NAMALWA (cell line): ENCODE results near the gene SRCIN1.
A peak's percentile ranks its signal among the peaks of the same experiment; 100 is the strongest.
"Not testable (repeated sequence)": the region's sequence is repeated elsewhere in the genome, so short reads cannot be mapped to it uniquely, and the experiment has no call there.

Experiments
- DNase-seq: peaks from one replicate; pipeline ENCODE4 v3.0.0-alpha.2; 2015; ENCODE audit warnings: low spot score

Gene SRCIN1

DNA sequence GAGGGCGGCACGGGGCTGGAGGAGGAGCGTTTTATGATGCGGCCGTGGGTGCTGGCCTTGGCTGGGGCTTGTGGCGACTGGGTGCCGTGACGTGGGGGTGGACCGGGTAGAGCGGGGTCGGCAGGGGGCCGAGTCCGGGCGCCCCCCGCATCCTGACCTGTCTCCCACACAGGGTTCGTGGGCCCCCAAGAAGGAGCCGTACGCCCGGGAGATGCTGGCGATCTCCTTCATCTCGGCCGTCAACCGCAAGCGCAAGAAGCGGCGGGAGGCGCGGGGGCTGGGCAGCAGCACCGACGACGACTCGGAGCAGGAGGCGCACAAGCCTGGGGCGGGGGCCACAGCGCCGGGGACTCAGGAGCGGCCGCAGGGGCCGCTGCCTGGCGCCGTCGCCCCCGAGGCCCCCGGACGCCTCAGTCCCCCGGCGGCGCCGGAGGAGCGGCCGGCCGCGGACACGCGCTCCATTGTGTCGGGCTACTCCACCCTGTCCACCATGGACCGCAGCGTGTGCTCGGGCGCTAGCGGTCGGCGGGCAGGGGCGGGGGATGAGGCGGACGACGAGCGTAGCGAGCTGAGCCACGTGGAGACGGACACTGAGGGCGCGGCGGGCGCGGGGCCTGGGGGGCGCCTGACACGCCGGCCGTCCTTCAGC, 95.9 kb downstream of the SRCIN1 start:
- no peak for DNase-seq

DNA sequence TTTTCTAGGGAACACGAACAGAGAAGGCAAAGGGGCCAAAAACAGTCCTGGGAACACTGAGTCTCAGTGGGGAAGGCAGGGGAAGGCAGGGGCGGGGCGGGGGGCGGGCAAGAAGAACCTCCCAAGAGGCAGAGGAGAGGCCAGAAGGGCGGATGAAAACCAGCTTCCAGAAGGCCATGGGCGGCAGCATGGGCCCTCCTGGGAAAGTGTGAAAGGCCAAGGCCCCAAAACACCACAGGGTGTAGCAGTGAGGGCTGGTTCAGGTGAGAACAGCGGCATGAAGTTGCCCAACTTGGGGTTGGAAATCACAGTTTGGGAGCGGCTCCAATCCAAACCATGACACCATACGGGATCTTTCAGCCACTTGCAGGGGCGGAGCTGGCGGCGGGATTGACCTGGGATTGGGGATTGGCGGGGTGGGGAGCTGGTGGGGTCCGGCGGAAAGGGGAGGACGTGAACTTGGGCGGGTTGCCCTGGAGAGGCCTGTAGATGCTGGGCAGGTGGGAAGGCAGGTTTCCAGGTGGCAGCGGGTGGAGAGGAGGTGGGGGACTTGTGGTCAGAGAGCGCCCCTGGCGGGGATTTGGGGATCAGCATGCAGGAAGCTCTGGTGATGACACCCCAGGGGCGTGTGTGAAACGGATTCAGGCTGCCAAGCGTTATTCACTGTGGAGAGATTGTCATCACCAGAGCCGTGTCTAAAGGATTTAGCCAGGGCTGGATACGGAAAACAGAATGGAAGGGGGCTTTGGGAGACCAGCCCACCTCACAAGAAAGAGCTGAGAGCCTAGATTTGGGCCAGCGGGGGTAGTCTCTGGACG, 96.6 kb downstream of the SRCIN1 start:
- peak; percentile 83 for DNase-seq

DNA sequence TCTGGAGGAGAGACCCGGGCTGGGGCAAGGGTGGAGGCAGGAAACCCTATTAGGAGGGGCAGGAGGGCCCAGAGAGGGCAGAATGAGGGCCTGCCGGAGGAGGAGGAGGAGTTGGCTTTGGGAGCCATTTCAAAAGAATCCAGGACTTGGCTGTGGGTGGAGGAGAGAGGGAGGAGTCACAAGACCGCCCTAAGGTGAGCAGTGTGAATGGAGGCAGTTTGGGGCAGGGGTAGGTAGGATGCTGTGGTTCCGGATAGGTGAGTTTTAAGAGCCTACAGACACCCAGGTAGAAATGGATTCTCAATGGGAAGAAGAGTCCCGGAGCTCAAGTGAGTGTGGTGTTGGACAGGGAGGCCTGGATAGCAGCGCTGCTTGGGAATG, 97.2 kb downstream of the SRCIN1 start:
- DNase-seq: no peak

DNA sequence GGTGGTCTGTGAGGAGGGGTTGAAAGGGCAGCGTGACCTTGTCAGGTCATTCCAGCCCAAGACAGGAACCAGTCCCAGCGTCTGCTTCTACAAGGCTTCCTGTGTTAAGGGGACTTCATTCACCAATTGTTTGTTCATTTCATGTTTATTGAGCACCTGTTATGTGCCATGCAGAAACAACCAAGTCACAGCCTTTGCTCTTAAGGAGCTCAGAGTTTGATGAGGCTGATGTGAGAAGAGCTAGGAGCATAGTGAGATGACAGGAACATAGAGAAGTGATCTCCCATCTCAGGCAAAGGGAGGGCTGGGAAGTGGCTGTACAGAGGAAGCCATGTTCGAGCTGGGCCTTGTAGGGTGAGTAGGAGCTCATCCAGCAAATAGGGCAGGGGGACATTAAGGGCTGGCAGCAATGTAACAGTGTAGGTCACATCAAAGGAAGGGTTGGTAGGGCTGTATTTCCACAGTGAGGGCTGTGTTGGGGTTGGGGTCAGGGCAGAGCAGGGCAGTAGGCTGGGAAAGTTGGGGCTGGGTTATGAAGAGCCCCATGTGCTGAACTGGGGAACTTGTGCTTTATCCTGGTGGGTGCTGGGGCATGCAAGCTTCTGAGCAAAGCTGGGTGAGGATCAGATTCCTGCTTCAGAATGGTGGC, 97.7 kb downstream of the SRCIN1 start:
- DNase-seq: peak; percentile 21

DNA sequence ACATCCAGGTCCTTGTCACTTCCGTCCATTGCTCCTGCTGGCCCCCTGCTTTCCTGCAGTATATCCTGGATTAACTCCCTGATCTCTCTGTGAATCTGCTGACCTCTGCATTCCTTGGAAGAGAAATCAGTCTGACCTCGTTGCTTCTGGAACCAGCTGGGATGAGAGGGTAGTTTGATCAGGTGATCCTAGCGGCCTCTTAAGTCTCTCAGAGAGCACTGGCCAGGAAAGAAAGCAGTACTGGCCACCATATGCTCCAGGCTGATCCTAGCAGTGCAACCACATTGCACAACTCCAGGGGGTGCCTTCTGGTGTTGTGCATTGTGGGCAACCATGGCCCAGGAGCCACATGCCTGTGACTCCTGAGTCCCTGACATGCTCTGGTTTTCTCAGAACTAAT, 98.3 kb downstream of the SRCIN1 start:
- no peak for DNase-seq

DNA sequence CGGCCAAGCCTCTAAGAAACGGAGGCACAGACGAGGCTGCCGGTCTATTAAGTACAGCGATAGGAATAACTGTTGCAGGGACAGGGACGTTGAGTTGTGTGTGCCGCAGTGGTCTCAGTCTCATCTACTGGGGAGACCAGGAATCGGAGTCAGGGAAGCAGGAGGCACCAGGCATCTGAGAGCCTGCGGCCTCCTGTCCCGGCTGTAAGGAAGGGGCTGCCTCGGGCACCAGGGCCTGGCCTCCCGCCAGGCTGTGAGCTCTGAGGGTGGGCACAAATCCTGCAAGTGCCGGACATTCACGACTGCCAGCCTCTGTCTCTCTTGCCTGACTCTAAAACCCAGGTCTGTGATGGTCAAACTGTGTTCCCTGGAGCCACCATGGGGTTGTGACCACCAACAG, 101.5 kb downstream of the SRCIN1 start:
- no peak for DNase-seq

DNA sequence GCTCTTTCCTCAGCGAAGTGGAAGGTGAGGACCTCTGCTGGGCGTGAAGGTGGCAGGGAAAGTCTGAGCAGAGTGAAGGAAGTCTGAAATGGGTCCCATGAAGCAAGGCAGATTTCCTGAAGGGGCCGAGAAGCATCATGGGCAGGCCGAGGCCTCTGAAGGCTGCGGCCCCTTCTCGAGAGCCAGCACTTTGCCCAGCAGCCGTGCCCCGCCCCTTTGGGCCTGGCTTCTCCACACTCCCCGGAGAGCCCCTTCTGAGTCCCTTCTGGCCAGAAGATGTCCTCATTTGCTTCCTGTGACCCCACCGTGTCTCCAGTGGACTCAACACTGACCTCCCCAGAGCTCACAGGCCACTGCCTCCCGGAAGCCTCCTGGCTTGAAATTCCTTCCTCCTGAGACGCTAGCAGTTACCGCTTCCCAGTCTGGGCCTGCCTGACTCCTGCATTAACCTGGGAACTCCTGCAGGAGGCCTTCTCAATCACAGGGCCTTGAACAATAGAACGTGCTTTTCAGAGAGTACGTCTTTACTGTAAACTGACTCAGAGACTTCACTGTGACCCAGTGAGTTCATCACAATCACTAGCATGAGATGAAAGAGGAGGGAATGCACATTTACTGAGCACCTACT, 102.4 kb downstream of the SRCIN1 start:
- not testable (repeated sequence) for DNase-seq

DNA sequence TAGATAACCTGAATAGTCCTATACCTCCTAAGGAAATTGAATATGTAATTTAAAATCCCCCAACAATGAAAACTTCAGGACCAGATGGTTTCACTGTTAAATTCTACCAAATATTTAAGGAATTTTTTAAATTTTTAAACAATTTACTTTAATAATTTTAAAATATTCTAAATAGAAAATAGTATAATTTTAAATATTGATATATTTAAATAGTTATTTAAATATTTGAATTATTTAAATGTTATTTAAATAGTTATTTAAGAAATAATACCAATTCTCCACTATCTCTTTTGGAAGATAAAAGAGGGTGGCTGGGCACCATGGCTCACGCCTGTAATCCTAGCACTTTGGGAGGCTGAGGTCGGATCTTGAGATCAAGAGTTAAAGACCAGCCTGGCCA, 104.0 kb downstream of the SRCIN1 start:
- not testable (repeated sequence) for DNase-seq

DNA sequence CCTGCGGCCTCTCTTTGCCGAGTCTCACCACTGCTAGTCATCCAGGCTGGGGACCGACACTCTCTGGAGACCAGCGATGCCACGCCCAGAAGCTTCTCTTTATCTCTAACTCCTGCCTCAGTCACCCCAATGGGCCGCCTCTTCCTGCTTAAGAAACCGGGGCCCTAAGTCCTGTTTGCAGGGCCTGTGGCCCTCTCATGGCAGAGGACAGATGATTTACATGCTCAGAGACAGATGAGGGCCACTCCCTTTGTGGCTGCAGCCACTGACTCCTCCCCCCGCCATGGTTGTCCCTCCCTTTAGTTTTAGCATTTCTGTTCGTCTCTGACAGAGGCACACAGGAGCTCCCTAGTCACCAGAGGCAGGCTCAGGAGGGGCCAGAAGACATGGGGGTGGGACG, 106.5 kb downstream of the SRCIN1 start:
- DNase-seq: not testable (repeated sequence)

DNA sequence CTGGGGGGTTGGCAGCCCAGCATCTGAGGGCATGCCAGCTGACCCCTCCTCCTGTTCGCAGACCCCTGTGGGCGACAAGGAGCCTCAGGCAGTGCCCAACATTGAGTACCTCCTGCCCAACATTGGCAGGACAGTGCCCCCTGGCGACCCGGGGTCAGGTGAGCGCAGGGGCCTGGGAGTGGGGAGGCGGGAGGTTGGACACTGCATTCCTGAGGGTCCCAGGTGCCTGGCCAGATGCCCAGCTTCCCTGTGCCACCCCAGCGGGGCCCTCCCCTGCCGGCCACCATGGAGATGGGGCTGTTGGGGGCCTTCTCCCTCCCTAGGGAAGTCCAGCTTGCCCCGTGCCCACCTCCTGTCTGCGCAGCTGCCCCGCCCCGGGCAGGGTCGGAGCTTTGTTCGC, 107.4 kb downstream of the SRCIN1 start:
- DNase-seq: no peak

DNA sequence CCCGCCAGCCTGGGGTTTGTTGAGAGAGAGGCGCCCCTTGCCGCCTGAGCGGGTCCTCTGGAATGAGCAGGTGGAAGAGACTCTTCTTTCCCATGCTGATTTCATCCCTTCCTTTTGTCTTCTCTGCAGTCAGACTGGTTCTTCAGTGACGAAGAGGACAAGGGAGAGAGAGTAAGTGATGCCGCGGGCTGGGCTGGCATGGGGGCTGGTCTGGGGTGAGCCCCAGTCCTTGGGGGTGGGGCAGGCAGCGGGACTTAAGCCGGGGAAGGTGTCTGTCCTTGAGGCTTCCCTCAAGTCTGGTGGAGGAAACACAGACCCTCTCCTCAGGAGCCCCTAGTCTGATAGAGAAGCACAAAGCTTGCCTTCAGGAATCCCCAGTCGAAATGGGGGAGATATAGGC, 108.1 kb downstream of the SRCIN1 start:
- not testable (repeated sequence) for DNase-seq

DNA sequence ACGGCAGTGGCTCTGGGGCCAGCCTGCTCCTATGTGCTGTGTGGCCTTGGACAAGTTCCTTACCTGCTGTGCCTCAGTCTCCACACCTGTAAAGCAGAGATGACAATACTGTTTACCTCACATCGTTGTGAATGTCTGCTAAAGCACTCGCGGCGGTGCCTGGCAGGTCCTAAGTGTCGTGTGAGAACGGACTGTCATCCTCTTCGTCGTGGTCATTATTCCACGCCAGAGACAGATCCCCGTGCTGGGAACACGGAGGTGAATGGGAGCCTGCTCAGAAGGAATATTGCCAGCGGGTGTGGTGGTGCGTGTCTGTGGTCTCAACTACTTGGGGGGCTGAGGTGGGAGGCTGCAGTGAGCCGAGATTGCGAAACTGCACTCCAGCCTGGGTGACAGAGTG, 111.6 kb downstream of the SRCIN1 start:
- DNase-seq: not testable (repeated sequence)

DNA sequence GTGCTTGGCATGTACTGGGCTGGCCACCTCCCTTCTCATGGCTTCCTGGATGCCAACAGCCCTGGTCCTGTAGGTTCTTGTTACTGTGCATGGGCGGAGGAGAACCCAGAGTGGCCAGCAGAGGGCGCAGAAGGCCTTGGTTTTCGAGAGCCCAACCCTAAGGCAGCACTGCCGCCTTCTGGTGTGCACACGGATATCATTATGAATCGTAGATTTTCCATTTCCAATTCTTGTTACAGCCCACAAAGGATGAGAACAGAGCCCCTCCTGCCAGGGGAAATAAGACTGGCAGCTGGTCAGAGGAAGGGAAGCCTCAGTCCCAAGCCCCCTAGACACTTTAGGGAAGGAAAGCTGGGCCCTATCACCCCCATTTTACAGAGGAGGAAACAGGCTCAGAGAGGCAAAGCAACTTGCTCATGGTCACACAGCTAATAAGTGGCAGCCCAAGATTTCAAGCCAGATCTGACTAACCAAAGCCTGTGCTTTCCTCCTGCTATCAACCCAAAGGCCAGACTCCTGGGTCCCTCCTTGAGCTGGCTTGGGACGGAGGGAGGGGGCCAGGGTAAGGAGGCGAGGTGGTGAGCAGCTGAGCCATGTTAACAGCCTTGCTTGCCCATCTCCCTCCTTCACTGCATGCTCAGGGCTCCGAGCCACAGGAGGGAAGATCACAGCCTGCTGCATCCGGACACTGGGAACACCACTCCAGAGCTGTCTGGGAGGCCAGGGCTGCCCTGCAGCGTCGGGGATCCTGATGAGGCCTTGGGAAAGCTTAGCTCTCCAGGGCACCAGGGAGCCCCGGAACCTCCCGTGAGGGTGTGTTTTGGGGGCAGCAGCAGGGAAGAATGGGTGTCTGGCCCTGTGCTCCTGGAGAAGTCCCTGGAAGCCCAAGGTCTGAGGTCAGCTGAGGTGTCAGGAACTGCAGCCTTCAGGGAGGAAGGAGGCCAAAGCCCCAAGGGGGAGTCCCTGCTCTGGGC, 113.4 kb downstream of the SRCIN1 start:
- DNase-seq: peak; percentile 91

DNA sequence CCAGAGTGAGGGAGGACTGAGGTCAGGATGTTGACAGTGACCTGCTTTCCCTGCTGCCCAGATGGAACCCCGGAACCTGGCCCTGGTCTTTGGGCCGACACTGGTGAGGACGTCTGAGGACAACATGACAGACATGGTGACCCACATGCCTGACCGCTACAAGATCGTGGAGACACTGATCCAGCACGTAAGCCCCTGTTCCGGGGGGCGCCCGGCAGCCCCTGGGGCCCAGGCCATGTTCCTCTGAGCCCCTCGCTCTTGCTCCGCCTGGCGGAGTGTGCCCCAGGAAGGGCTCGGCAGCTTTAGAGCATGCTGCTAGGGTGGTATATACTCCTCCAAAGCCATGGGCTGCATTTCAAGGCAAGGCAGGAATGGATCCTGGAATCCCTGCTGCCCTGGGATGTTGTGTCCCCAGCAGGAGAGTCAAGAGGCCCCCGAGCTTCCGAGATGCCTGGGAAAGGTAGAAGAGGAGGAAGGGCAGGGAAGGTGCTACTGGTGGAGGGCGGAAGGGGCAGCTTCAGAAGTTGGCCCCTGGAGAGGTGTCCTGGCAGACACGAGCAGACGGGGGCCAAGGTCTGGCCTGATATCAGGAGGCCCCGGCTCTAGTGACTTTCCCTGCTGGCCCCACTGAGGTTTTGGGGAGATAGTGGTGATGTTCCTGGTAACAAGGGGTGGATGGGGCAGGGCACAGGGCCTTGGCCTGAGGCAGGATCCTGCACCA, 114.2 kb downstream of the SRCIN1 start:
- not testable (repeated sequence) for DNase-seq

DNA sequence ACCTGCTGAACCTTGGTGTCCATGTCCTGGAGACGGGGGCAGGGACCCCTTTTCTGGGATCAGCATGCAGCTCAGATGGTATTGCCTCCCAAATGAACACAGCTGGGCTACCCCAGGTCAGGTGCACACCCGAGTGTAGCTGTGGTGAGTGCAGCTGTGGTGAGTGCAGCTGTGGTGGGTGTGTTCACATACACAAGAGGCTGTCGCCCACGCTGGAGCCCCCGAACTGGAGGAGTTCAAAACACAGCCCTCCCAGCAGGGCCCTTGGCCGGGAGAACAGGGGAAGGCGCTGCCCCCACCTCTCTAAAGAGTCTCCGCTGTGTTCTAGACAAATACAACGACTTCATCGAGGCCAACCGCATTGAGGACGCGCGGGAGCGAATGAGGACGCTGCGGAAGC, 116.0 kb downstream of the SRCIN1 start:
- peak; percentile 37 for DNase-seq

DNA sequence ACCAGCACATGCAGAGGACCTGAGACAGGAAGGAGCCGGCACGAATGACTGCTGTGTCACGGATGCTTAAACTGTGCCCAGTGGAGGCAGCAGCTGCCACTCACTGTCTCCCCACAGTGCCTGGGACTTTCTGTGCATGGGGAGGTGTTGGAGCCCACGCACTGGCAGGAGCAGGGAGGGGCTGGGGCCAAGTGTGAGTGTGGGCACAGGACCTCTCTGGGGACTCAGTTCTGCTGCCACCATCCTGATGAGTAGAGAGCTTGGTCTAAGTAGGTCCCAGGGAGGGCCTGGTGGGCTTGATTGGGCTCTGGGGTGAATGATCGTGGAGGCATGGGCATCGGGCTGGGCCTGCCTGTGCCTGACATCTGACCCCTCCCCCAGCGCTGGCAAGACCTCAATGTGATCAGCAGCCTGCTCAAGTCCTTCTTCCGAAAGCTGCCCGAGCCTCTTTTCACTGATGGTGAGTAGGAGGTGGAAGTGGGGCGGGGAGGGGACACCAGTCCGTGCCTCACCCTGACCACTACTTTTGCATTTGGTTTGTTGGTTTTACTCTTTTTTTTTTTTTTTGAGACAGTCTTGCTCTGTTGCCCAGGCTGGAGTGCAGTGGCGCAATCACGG, 120.0 kb downstream of the SRCIN1 start:
- peak; percentile 80 for DNase-seq

DNA sequence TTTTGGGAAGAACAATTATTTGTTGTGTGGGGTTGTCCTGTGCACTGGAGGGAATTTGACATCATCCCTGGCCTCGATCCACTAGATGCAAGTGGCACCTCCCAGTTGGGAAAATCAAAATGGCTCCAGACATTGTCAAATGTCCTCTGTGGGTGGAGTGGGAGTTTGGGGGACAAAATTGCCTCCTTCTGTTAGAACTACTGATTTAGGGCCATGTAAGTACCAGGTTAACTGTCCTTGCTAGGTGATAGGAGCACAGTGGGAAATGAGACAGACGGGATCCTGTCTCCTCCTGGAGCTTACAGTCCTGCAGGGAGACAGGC, 120.6 kb downstream of the SRCIN1 start:
- no peak for DNase-seq

DNA sequence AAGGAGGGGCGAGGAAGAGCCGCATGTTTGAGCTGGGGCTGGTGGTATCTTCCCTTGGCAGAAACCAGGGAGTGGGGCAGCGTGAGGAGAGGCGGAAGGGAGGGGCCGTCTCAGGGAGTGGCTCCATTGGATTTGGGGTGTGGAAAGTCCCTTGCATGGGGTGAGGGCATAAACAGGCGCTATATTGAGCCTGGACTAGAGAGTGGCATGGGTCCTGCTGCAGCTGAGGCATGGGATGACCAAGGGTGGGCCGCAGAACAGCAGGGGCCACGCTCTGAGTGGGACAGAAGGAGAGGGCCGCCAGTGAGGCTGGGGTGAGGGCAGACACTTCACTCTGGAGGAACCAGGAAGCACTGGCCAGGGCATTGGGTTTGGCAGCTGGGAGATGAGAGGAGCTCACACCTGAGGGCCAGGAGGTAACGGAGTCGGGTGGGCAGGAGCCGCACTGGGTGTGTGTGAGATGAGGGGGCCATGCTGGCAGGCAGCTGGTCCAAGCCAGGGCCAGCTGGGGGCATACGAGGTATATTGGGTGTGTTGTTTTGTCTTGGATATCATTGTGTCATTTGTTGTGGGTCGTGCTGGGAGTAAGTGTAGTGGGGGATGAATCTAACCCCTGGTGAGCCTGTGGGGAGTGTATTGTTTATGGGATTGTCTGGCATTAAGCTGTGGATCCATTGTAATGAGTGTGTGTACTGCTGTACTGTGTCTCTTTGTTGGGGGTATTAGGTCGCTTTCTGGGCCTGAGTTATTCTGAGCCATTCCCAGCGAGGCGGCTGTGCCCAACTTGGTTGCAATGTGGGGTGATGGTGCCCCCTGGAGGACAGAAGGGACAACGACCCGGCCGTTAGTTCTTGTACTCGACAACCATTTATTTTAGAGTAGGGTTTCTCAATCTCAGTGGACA, 121.3 kb downstream of the SRCIN1 start:
- peak; percentile 85 for DNase-seq

DNA sequence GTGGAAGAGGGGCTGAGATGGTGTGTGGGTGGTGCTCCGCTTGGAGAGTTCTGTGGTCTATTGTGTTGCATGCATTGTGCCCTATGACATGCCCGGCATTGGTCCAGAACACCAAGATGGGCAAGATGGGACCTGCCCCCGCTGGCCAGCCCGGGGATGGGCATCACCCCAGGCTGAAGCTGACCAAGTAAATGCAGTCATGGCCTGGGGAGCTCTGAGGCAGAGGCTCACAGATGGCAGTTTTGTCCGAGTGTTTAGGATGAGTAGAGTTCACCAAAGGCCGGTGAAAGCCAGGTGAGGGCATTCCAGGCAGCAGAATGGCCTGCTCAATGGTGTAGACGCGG, 123.1 kb downstream of the SRCIN1 start:
- DNase-seq: not testable (repeated sequence)
